ENCODE data around the gene NPLOC4.

DNA sequence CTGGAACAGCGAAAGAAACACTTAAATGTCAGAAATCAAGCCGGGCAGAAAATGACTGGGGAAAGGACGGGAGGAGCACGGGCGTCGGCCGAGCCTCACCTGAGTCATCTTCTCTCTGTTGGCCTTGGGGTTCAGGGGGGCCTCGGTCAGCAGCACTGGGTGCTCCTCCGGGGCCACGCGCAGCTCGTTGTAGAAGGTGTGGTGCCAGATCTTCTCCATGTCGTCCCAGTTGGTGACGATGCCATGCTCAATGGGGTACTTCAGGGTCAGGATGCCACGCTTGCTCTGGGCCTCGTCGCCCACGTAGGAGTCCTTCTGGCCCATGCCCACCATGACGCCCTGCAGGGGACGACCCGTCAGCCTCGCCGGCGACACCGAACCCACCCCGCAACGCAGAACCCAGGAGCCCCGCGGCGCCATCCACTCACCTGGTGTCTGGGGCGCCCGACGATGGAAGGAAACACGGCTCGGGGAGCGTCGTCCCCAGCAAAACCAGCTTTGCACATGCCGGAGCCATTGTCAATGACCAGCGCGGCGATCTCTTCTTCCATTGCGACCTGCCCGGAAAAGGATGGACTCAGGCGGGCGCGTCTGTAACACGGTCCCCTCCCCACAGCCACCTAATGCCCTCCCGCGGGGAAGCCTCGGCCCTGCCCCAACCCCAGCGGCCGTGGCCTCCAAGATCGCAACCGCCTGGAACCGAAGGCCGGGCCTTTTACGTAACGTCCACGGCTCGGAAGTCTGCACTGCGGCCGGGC is 124.9 kb downstream of the NPLOC4 start:
- no peak for TF ChIP-seq CTCF (IDR thresholded peaks at IDR 0.05)
- no peak for TF ChIP-seq EZH2 (IDR thresholded peaks at IDR 0.05)

Measured in neural progenitor cell (in vitro differentiated cells).